C4-2B (cell line): ENCODE results near the gene TSPEAR.

Experiments
- H3K27ac ChIP-seq: fragments of 450-650 bp; 2 replicates; pipeline ENCODE4 v1.5.1; 2017
- CTCF ChIP-seq: fragments of 450-650 bp; conservative IDR thresholded peaks from 2 replicates; pipeline ENCODE4 v1.5.1; 2017; ENCODE audit warnings: mild to moderate bottlenecking
- ZFX ChIP-seq: fragments of 450-650 bp; IDR thresholded peaks from 2 replicates; pipeline ENCODE4 v1.6.1; 2017

The TSPEAR gene

DNA sequence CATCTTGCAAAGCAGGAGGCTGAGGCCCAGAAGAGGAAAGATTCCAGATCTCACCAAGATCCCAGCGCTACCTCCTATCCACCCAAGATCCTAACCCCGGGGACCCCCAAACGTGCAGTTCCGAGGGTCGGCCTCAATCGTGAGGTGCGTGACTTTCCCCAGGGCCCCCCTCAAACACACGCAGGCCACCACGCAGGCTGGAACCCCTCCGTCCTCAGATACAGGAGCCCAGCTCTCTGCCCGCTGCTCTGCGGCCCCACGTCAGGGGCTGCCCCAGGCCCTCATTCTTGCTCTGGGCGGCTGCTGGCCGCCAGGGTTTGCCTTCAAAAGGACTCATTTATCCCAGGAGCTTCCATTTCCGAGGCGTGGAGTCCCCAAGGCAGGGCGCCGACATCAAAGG lies 211.3 kb downstream of the TSPEAR start:
- no peak overlapping the region for H3K27ac ChIP-seq
- no peak for TF ChIP-seq CTCF
- TF ChIP-seq ZFX, result no peak

GRCh38 chr21:44499631-44500030 lies 211.7 kb downstream of the TSPEAR start:
- TF ChIP-seq ZFX (no peak), CTCF (no peak)
- no peak overlapping the region for H3K27ac ChIP-seq

DNA sequence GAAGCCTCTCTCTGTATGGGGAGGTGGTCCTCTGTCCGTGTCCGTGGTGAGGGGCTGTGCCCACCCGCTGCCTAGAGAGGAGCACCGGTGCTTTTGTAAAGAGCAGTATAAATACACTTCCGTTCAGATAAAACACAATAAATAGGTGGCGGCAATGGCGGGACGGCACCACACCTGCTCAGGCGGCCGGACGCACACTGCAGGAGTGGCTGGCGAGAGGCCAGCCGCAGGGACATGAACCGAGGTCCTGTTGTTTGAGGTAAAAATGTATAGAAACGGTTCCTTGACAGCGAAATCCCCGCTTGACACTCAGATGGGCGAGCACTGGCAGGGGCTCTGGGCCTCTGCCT lies 212.2 kb downstream of the TSPEAR start:
- no peak for TF ChIP-seq ZFX
- TF ChIP-seq CTCF, result no peak
- no peak overlapping the region for H3K27ac ChIP-seq

DNA sequence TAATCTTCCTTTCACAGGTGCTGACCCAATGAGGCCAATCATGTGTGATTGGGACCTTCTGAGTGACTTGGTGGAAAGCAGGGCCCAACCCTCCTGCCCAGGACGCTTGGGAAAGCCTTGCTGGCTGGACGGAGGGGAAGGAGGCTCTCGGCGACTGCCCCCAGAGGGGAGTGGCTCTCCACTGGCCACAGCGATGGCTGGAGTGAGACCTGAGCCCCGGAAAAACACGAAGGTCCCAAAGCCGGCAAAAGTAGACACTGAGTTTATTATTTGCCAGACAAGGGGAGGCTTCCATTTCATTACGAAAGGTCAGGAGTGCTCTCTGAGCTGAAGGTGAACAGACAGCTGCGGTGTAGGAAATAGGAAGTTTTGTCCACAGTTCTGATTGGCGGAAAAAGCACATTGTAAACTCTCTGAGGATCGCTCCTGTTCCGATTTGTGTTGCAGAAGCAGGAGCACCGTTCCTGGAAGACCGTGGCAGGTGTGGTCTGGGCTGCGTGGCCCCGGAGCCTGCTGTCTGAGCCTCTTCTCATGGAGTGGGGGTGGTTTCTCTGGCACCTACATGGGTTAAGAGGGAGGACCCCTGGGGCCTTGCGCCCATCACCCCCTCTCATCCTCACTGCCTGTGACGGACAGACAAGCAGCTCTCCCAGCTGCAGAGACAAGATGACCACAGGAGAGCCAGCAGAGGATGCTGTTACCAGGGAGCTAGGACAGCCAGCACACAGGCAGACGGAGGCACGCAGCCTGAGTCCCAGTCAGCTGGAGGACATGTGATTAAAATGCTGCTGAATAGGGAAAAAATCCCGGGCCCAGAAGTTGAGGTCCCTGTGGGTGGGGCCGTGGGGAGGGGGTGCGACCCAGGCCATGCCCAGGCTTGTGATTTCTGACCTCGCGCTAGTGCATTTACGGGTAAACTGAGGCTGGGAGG lies 212.8 kb downstream of the TSPEAR start:
- TF ChIP-seq ZFX, result no peak
- TF ChIP-seq CTCF, result no peak
- H3K27ac ChIP-seq, result no peak overlapping the region

DNA sequence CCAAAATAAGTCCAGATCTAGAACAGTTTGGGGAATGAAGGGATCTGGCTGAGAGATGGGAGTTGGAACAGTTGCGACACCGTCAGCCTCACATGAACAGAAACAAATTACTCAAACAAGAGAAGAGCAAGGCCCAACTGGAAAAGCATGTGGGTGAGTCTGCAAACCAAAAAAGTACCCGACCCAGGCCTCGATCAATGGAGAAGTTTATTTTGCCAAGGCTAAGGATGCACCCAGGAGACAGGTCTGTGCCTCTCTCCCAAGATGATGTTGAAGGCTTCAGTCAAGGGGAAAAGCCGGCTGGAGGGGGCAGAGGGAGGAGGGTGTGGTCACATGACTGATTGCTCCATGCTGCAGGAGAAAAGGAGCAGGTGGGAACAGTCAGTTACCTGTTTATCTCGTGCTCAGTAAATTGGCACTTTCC lies 213.7 kb downstream of the TSPEAR start:
- TF ChIP-seq CTCF, result no peak
- no peak for TF ChIP-seq ZFX

DNA sequence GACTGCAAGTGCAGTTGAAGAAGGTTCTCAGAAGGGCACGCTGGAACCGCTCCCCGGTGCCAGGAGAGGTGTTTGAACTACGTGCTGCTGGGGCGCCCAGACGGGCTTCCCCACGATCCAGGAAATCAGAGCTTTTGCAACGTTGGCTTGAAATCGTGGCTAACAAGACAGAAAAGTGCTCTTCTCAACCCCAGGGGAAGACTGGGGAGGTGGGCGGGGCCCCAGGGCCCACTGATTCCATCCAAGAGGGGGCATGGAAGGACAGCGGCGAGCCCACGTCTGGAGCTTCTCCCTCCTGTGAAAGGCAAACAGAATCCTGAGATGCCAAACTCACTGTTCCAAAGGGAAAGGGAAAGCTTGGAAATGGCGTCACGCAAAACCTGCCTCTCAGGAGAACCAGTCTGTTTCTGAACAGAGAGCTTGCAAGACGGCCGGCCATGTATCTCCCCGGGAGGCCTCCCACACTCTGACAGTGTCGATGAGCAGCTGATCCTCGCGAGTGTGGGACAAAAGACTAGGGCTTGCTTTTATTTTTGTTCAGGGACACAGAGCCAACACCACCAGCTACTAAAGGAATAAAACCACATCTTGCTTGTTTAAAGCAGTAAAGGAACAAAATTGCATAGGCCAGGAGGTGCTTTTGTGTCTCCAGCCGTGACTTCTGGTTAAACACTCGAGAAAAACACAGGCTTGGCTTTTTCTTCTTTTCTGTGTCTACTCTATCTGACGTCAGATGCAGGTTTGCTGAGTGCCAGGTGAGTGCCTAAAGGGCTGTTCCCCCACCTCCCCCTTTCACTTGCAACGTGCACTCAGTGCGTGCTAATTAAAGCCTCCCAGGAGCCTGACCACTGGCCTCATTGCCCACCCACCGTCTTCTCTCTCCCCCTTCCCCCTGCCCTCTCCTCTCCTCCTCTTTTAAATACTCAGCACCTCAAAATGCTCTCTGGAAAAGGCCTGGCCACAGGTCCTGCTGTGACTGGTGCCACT lies 214.5 kb downstream of the TSPEAR start:
- no peak overlapping the region for H3K27ac ChIP-seq

More for the DNA sequence above, 213.7 kb downstream of the TSPEAR start:
- no peak overlapping the region for H3K27ac ChIP-seq

More for the DNA sequence above, 214.5 kb downstream of the TSPEAR start:
- no peak for TF ChIP-seq CTCF
- no peak for TF ChIP-seq ZFX
